Keratinocyte (primary cell): Measurements from ENCODE around the gene SLC7A4.

Source experiments
- EZH2 ChIP-seq: IDR thresholded peaks from one replicate; pipeline ENCODE4 v1.6.1; 2012; ENCODE audit warnings: inconsistent platforms, mild to moderate bottlenecking, low read length, moderate library complexity
- TF ChIP-seq, protein P1 (sequence below), 3 experiments: IDR thresholded peaks in 1 of 3; conservative IDR thresholded peaks in 1 of 3; optimal IDR thresholded peaks in 1 of 3; 2 replicates in 2 of 3; 3 replicates in 1 of 3; pipeline versions ENCODE3 to v1.5.1; 2011; ENCODE audit warnings: low read length in 3 of 3, mild to moderate bottlenecking in 3 of 3, moderate library complexity in 2 of 3, control low read depth in 1 of 3, inconsistent platforms in 1 of 3; ENCODE audit not compliant: insufficient read depth in 2 of 3; ENCODE audit errors: extremely low read depth in 1 of 3

DNA sequence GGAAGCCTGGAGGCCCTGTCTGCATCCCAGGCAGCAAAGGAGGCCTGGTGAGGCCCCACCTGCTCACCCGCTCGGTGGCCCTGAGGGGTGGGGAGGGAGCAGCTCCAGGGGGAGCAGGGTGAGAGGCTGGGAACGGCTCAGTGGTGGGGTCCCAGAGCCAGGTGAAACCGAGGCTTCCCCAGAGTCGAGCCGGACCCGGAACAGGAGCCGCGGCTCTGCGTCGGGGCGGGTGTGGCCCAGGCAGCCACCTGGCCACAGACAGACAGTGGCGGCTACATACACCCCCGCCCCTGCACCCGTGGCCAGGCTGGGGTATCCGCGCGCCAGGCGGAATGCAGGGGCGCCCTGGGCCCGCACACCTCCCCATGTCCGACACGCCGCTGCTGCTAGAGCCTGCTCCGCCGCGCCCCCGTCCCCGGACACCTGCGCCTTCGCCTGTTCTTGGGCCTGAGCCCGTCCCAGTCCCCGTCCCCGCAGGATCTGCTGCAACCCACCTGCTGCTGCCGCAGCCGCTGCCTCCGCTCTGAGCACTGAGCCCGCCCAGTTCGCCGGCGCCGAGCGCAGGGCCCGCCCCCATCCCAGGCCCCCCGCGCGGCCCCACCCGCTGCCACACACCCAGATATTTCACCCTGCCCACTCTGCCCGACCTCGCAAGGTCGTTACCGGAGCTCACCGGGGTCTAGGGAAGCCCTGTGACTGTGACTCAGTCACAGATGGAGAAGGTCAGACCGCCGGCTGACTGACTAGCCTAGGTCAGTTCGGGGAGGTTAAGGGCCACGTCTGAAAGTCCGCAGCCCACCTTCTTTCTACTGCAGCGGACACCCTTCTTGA lies at the start of gene SLC7A4:
- TF ChIP-seq, protein P1, sequence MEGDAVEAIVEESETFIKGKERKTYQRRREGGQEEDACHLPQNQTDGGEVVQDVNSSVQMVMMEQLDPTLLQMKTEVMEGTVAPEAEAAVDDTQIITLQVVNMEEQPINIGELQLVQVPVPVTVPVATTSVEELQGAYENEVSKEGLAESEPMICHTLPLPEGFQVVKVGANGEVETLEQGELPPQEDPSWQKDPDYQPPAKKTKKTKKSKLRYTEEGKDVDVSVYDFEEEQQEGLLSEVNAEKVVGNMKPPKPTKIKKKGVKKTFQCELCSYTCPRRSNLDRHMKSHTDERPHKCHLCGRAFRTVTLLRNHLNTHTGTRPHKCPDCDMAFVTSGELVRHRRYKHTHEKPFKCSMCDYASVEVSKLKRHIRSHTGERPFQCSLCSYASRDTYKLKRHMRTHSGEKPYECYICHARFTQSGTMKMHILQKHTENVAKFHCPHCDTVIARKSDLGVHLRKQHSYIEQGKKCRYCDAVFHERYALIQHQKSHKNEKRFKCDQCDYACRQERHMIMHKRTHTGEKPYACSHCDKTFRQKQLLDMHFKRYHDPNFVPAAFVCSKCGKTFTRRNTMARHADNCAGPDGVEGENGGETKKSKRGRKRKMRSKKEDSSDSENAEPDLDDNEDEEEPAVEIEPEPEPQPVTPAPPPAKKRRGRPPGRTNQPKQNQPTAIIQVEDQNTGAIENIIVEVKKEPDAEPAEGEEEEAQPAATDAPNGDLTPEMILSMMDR (optimal IDR thresholded peaks at IDR 0.05 in 1 of 3, IDR thresholded peaks at IDR 0.05 in 1 of 3, conservative IDR thresholded peaks at IDR 0.05 in 1 of 3; ENCODE audit: extremely low read depth in 1 of 3, insufficient read depth in 2 of 3, low read length in 3 of 3) = no peak
- no peak for TF ChIP-seq EZH2
